UCSD-AML1 (cell line): ENCODE data around the gene SLC6A12.
"Not testable (repeated sequence)": the region's sequence is repeated elsewhere in the genome, so short reads cannot be mapped to it uniquely, and the experiment has no call there.

Experiments
- DNase-seq: peaks from one replicate; lab custom pipeline; 2025; ENCODE audit not compliant: unreplicated experiment; lab: John Stamatoyannopoulos, UW

SLC6A12 gene

DNA sequence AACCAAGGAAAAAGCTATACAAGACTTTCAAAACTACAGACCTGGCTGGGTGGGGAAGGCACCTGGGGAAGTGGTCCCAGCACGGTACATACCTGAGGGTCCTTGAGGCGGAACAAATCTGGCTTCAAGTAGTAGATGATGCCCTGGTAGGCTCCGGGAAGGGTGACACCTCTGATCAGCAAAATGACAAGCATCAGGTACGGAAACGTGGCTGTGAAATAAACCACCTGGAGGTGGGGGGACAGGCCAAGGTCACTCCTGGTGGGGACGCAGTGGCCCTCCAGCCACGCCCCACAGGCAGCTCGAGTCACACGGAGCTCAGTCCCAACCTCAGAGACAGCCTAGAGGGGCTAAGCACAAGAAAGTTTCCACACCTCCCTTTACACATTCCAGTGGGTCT lies 15.3 kb downstream of the SLC6A12 start:
- no peak for DNase-seq

DNA sequence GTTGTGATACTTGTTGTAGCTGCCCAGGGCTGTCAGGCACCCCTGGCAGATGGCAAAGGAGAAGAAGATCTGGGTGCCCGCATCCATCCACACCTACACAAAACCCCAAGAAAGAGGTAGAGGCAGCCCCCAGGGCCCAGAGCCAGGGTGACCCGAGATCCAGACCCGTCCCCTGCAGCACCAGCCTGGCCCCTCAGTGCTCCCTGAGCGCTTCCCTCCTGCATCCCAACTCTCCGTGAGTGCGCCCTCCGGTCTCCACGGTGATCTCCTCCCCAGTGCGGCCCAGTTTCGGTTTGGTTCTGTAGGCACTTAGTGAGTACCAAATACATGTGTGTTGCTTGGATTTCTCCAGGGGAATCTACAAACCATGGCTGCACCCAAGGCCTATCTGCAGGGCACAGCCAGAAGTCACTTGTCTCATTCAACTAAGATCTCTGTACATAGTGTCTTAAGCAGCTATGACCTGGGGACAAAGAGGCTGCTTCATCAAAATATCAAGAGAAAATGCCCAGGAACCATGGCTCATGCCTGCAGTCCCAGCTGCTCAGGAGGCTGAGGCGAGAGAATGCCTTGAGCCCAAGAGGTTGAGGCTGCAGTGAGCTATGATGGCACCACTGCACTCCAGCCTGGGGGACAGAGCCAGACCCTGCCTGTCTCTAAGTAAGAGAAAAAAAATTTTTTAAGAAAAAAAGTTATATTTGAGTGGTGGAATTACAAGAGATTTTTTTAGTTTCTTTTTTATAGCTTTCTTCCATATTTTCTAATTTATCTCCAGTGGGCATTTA lies 15.9 kb downstream of the SLC6A12 start:
- DNase-seq, result no peak

DNA sequence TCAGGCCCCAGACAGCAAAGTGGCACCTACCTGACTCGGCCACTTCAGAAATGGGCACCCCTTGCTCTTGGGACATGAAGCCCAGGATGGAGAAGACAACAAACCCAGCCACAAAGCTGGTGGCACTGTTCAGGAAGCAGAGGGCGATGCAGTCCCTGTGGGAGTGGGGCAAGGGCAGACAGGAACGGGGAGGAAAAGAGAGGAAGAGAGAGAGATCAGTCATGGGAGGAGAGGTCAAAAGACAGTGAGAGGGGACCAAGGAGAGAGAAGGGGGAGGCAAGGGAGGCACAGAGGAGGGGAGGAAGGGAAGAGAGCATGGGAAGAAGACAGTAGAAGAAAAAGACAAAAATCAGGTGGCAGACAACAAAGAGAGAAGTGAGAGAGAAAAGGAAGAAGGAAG lies 16.6 kb downstream of the SLC6A12 start:
- no peak for DNase-seq

DNA sequence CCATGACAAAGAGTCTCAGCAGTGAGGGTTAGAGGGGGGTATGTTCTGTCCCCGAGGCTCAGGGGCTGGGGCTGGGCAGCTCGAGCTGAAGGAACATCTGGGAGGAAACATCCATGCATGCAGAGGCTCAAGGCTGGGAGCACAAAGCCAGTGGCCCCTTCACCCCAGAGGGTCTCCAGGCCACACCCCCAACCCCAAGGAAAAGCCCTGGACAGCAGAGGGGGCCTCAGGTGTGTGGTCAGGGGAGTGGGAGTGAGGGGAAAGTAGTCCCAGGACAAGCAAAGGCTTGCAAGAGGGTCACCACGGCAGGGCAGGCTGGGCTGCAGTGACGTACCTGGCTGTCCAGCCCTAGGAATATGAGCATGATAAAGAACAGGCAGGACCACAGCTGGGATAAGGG lies 17.5 kb downstream of the SLC6A12 start:
- no peak for DNase-seq

DNA sequence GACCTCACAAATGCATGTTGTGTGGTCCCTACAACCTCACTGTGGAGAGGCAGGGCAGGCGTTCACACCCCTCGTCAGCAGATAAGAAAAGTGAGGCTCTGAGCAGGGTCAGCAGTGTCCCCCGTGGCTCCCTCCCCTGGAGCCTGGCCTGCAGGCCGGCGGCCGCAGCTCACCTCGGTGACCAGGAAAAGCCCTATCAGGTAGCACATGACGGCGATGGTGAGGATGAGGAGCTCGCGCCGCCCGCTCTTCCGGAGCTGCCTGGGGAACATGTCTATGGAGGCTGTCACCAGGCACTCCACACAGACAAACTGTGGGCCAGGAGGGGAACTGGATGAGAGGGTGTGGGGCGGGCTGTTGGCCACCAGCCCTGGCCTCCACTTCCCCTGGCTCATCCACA lies 18.0 kb downstream of the SLC6A12 start:
- no peak for DNase-seq

DNA sequence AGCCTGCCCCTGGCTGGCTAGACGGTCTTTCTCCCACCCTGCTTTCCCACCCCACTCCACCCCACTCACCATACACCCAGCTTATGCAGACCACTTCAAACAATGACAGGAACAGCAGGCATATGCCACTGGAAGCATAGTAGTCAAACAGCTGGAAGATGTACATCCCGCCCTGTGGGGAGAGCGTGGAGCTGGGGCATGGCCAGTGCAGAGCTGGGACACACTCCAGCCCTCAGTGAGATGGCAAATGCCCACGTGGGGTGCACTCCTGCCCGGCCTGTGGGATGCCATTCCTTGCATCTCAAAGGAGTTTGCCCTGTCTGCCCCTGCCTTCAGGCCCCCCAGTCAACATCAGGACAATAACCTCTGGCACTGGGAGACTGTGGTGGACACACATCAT lies 18.8 kb downstream of the SLC6A12 start:
- DNase-seq, result no peak

DNA sequence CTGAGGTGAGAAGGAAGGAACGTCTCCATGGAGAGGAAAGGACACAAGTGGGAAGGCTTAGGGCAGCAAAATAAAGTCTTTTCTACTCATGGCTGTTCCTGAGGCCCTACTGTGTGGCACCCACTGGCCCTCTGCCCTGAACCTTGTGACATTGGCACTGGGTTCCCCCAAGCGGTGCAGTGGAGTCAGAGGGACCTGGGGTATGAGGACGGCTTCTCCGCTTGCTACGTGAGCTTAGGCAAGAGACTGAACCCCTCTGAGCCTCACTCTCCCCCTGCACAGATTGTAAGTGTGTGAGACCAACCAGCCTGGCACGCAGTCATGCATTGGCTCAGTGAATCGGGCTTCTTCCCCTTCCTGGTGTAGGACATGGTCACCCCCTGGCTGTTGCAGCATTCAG lies 19.7 kb downstream of the SLC6A12 start:
- DNase-seq, result no peak

DNA sequence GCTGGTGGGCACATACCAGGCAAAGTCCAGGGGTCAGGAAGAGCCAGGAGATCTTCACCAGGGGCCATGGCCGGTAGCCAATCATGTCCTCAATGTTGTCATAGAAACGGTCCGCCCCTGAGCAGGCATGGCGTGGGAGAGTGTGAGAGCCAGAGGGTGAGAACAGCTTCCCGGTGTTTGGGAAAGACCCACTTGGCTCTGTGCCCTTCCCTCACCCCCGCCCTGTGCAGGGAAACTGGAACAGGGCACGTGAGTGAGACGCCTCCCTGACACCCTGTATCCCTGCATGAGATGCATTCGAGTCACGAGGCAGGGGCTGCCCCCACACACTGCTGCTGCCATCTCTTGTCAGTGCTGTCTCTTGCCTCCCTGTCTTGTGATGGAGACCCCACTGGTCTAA lies 20.7 kb downstream of the SLC6A12 start:
- DNase-seq, result no peak

DNA sequence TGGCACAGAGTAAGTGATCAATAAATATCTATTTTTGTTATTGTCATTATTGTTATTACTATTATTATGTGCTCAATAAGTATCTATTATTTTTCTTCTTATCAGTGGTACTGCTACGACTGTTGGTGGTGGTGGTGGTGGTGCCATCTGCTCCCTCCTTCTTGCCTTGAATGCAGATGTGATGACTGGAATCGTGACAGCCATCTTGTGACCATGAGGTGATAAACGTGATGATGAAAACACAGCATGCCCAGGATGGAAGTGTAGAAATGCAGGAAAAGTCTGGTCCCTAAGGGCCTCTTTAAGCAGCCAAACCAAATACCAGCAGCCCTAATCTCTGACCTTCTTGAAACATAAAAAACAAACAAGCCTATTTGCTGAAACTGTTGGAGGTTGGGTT lies 22.4 kb downstream of the SLC6A12 start:
- no peak for DNase-seq

DNA sequence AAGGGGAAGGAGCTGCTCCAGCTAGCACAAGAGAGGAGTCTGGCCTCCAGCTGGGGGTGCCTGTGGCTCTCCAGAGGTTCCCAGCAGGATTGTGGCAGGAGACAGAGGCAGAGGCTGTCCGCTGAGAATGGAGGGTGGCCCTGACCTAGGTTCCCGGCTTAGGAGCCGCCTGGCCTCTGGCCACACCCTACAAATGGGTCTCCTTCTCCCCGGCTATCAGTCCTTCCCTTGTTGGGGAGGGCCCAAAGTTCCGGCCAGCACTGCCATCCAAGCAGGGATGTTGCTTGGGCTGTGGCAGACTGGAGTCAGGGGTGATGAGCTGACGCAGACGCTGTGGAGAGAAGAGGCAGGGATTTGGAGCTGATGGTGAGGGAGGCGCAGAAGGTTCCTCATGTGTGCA lies 23.1 kb downstream of the SLC6A12 start:
- DNase-seq, result no peak

DNA sequence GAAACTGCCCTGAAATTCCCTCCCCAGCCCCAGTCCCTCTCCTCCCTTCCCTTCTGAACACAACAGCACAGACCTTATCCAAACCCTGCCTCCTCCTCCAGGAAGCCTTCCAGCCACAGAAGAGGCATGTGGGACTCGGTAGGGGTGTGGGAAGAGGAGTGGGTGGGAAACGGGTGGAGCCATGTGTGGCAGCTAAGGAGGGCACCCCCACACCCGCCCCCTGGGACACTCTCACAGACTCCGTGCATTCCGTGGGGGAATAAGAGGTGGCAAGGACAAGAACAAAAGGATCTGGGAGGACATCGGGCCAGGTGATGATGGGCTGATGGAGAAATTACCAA lies 24.4 kb downstream of the SLC6A12 start:
- no peak for DNase-seq

DNA sequence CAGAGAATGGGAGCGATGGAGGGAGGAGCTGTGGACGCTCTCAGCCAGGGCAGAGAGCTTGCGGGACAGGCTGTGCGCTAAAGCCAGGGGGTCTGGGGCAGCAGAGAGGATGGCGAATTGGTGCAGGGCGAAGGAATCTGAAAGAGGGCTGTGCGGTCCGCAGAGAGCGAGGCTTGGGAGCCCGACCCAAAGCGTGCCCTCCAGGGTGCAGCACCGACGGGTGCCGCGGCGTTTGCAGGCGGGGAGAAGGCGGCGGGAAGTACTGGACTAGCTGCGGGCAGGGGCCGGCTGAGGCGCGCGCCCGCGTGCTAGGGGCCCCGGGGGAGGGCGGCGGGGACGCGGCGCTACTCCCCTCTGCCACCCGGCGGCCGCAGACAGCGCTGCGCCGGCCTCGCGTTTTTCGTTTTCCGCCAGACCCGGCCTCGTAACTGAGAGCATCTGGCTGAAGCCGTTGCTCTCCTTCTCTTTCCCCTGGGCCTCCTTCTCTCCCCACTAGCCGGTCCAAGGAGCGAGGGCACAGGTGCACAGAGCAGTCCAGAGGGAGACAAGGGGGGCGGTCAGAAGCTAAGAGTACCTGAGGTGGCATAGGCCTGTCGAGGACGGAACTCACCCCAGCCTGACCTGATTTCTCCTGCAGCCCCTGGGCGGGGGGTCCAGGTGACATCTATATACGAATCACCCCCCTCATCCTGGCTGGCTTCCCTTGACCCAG lies 24.9 kb downstream of the SLC6A12 start:
- peak; percentile 71 for DNase-seq

DNA sequence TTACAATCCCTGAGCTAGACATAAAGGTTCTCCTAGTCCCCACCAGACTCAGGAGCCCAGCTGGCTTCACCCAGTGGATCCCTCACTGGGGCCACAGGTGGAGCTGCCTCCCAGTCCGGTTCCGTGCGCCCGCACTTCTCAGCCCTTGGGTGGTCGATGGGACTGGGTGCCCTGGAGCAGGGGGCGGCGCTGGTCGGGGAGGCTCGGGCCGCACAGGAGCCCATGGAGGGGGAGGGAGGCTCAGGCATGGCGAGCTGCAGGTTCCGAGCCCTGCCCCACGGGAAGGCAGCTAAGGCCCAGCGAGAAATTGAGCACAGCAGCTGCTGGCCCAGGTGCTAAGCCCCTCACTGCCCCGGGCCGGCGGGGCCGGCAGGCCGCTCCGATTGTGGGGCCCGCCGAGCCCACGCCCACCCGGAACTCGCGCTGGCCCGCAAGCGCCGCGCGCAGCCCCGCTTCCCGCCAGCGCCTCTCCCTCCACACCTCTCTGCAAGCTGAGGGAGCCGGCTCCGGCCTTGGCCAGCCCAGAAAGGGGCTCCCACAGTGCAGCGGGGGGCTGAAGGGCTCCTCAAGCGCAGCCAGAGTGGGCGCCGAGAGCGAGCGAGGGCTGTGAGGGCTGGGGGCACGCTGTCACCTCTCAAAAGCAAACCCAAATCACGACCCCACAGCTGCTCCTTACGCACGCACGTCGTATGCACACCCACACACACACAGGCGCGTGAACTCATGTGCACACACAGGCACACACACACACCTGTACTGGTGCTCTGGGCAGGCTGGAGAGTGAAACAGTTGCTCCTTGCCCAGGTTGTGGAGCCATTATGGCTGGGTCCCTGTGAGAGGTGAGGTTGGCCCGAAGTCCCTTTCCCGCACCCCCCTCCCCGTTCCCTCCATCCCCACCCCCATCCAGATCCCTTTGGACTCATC lies 25.7 kb downstream of the SLC6A12 start:
- not testable (repeated sequence) for DNase-seq

DNA sequence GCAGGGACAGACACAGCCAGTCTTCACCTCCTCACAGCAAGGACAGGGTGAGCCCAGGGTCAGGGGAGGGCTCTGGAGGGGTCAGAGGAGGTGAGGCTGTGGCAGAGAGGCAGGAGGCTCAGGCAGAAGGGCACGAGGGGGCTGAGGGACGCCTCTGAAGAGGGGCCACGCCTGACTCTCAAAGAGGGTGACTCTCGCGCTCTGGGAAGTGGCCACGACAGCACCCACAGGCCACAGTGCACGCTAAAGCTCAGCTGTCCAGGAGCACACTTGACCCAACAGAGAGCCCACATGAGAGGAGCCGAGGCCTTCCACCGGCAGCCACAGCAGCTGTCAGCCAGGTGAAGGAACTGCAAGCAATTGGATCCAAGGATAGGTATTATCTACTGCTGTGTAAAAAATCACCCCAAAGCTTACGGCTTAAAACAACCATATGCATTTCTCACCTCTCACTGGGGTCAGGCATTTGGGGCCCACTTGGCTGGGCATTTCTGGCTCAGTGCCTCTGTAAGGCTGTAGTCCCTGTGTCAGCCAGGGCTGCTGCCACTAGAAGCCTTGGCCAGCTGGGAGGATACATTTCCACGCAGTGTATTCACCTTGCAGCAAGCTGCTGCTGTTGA lies 27.8 kb downstream of the SLC6A12 start:
- no peak for DNase-seq

DNA sequence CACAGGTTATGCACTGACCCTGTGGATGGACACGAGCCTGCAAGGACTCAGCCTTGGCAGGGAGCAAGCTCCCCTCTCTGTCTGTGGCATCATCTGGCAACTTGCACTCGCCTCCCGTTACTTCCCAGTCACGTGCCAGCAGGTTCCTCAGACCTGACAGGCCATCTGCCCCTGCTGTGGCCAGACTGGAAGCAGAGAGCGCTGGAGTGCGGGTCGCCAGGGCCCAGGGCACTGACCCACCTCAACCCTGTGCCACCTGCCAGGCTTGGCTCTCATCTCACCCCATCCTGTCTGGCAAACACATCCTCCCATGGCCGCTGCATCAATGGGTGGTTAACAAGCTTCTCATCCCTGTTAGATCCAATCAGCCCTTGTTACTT lies 28.4 kb downstream of the SLC6A12 start:
- DNase-seq, result no peak

DNA sequence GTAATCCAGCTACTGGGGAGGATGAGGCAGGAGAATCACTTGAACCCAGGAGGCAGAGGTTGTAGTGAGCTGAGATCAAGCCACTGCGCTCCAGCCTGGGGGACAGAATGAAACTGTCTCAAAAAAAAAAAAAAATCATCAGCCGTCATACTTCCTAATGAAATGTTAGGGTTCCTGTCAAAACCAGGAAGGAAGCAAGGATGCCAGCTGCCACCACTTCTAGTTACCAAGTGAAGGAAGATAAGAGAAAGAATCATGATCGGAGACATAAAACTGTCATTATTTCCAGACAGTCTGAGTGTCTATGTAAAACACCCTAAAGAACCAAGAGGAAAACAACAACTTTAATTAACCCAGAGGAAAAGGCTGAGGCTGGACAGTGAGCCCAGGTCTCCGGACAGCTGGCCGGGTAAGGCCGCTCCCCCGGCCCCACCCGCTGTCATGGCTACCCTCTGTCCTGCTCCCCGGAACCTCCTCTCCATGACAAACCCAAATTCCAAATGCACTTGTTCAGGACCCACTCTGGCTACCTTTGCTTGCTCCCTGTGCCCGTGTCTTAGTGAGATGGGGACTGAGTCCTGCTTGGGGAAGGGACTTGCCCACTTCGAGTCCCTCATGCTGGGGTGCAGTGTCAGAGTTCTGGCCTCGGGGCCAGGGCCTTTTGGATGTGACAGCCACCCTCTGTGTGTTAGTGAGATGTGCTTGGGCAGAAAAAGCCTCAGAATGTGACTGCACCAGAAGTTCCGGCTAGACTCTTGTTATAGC lies 29.0 kb downstream of the SLC6A12 start:
- DNase-seq, result peak; percentile 55

DNA sequence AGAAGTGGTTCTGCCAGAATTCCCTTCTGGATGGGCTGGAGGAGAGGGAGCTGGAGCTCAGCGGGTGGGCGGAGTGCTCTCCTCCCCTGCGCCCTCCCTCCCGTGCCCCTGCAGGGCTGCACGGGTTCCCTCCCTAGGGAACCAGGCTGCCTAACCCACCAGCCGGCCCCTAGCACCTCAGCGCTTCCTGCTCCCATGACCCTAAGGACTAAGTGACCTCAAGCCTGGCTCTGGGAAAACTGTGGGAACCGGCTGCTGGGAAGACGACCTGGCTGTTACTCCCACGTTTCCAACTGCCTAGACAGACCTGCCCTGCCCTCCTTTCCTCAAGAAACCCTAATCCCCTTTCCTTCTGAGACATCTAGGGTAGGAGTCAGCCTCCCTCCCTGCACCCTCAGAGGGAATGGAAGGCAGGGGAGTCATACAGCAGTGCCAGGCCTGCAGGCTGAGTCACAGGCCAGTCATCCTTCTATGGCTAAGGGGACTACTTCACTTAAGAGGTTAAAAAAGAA lies 31.5 kb downstream of the SLC6A12 start:
- DNase-seq, result peak; percentile 30

DNA sequence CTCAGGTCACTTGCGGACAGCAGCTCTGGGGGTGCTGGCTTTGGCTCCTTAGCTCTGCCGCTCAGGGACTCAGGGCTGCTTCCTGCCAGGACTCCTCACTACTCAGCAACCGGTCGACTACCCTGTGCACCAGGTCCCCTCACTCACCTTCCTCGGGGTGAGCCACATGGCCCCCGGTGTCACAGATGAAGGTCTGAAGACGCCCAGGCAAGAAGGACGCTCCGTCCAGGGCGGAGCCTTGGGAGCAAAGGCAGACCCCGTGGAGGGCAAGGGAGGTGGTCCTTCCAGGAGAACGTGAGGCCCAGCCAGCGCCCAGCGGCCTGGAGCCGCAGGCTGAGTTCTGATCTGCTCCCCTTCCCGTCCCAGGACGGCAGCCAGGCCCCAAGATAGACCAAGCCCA lies 32.0 kb downstream of the SLC6A12 start:
- DNase-seq, result no peak

DNA sequence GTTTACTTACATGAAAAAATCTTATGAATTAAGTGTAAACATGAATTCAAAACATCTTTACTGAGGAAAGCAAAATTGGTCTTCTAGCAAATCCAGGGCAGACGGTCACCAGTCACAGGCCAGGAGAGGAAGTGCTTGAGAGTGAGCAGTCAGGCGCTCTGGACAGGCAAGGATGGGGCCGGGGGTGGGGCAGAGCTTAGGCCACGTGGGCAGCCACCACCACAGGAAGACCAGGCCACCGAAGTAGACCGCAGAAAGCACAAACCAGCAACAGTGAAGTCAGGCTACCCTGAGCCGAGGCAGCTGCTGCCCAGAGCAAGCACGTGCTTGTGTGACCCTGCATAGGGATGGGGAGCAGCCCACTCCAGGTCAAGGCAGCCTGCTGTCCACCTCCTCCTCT lies 33.5 kb downstream of the SLC6A12 start:
- DNase-seq, result peak; percentile 87

DNA sequence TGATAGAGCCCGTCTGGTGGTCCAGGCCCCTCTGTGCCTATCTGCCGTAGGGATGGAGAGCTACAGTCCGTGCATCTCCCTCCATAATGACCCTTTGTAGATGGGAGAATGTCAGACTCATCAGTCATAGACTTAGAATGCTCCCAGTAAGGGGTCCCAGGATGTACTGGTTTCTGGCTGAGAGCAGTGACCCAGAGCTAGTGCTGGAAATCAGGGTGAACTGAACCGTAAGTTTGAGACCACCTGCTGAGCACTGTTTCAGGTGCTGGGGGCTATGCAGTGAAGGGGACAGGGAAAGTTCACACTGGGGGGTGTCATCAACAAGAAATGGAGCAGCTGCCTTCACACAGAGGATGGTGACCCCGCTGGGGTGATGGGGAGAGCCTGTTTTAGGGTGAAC lies 34.1 kb downstream of the SLC6A12 start:
- DNase-seq, result no peak
